Sigmoid colon (tissue), 7 donors: ENCODE results near the gene TMEM215. TPM values are rescaled to one million over a fixed set of nuclear protein-coding genes. Genes with fewer than 3 reads are reported as not detected.

Experiments
- DNase-seq: peaks from one replicate; pipeline ENCODE4 v3.0.0-alpha.2; 2019
- H3K27ac ChIP-seq, 4 donors: fragments of 200-600 bp; sonication (generic); one replicate each; pipeline ENCODE4 v1.5.1; 2016 to 2019; ENCODE audit warnings: mild to moderate bottlenecking in 1 of 4
- H3K27me3 ChIP-seq, 3 donors: fragments of 200-600 bp; sonication (generic); one replicate each; pipeline ENCODE4 v1.5.1; 2019; ENCODE audit warnings: mild to moderate bottlenecking in 1 of 3
- H3K36me3 ChIP-seq, 4 donors: fragments of 200-600 bp; sonication (generic); one replicate each; pipeline ENCODE4 v1.5.1; 2016 to 2019
- H3K4me1 ChIP-seq, 4 donors: fragments of 200-600 bp; sonication (generic); one replicate each; pipeline ENCODE4 v1.5.1; 2017 to 2019
- H3K4me3 ChIP-seq, 4 donors: fragments of 200-600 bp; sonication (generic); one replicate each; pipeline ENCODE4 v1.5.1; 2017 to 2019; ENCODE audit warnings: mild to moderate bottlenecking in 2 of 4, moderate library complexity in 1 of 4
- H3K9me3 ChIP-seq, 4 donors: fragments of 200-600 bp in 3 of 4; sonication (generic) in 3 of 4; one replicate each; pipeline versions ENCODE4 v1.5.1 to v1.6.1; 2013 to 2019
- CTCF ChIP-seq, 4 experiments: fragments of 450-650 bp in 3 of 4; fragments of 200-600 bp in 1 of 4; IDR thresholded peaks; one replicate each; pipeline ENCODE4 v1.5.1; 2016 to 2019; ENCODE audit warnings: antibody characterized with exemption in 4 of 4, mild to moderate bottlenecking in 3 of 4, moderate library complexity in 2 of 4
- EP300 ChIP-seq, 4 donors: sonication (generic); formaldehyde crosslinking; IDR thresholded peaks; one replicate each; pipeline ENCODE4 v1.6.1; 2017; ENCODE audit warnings: antibody characterized with exemption in 4 of 4
- POLR2A ChIP-seq, 2 donors: fragments of 450-650 bp; IDR thresholded peaks; one replicate each; pipeline ENCODE4 v1.6.1; 2016; ENCODE audit warnings: antibody characterized with exemption in 2 of 2, mild to moderate bottlenecking in 2 of 2, moderate library complexity in 2 of 2
- POLR2AphosphoS5 ChIP-seq, 4 donors: sonication (generic); formaldehyde crosslinking; IDR thresholded peaks; one replicate each; pipeline ENCODE4 v1.6.1; 2017; ENCODE audit warnings: antibody characterized with exemption in 4 of 4
- WGBS, 2 donors: extraction: QIAGEN DNeasy Blood & Tissue Kit; methylation state at CpG; one replicate each; pipeline ENCODE4 v1.1.7; 2013; 5-methylcytosine and 5-hydroxymethylcytosine counted together
- intact Hi-C: fragments of 100-400 bp; cut with DNase I; formaldehyde crosslinking; loops from one replicate; pipeline ENCODE4 v1.15.1; 2023
- polyA plus RNA-seq, 3 donors: library from polyadenylated mRNA; stranded (reverse); fragments of 200-250 nt; gene quantifications; one replicate each; pipeline ENCODE4 v1.2.3, GENCODE V29; 2013
- small RNA-seq, 3 donors: library from RNA; depleted of rRNA; stranded (forward); fragments of <200 nt; gene quantifications; one replicate each; pipeline ENCODE3, GENCODE V24; 2016
- total RNA-seq, 4 donors: library from RNA; depleted of rRNA; stranded (reverse); fragments of >200 nt; gene quantifications; one replicate each; pipeline ENCODE4 v1.1.0, GENCODE V29; 2016
- donor health status: healthy with polysubstance abuse.
- donor health status: Bipolar disorder and iron deficiency.
- donor health status: healthy.

TMEM215 gene
- total and polyA plus RNA-seq, 7 donors = not detected

GRCh38 chr9:32823551-32823950 lies 40.2 kb downstream of the TMEM215 start:
- TF ChIP-seq EP300 (IDR thresholded peaks at IDR 0.05) = no peak
- no peak for TF ChIP-seq CTCF (IDR thresholded peaks at IDR 0.05)
- TF ChIP-seq POLR2A (IDR thresholded peaks at IDR 0.05) = no peak
- no peak for TF ChIP-seq POLR2AphosphoS5 (IDR thresholded peaks at IDR 0.05)
- Histone ChIP-seq H3K9me3 (no peaks in the 10 kb centered on the region), H3K27ac (no peak overlapping the region), H3K4me3 (no peak overlapping the region), H3K4me1 (no peaks in the 10 kb centered on the region), H3K36me3 (no peaks in the 10 kb centered on the region), H3K27me3 (no peaks in the 10 kb centered on the region)
- intact Hi-C loops = no loop called here
- no peak for DNase-seq

DNA sequence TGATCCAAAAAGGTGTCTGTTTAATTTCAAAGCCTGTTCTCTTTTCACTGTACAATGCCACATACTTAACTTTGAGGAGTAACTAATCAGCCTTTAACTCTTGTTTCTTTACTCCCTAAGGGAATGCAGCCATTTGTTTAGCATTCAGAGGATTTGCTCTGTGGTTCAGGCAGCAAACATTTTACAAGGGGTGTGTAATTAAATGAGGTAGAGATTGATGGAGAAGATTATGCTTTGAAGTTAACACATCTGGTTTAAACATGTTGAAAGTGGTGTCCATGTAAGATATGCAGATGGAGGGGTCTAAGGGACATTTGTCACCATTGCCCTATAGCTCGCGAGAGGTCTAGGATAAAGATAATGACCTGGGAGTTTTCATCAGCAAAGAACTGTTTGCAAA lies 41.9 kb downstream of the TMEM215 start:
- no peaks in the 10 kb centered on the region for H3K36me3 ChIP-seq
- H3K4me3 ChIP-seq = no peak overlapping the region
- intact Hi-C loops = no loop called here
- H3K27me3 ChIP-seq = no peaks in the 10 kb centered on the region
- no peak for TF ChIP-seq EP300 (IDR thresholded peaks at IDR 0.05)
- TF ChIP-seq POLR2A (IDR thresholded peaks at IDR 0.05) = no peak
- no peak for TF ChIP-seq POLR2AphosphoS5 (IDR thresholded peaks at IDR 0.05)
- TF ChIP-seq CTCF (IDR thresholded peaks at IDR 0.05) = no peak
- WGBS, 2 donors = 40 to 46% methylated on average over 2 of the region's 2 CpGs
- no peaks in the 10 kb centered on the region for H3K4me1 ChIP-seq
- H3K27ac ChIP-seq = no peak overlapping the region
- no peaks in the 10 kb centered on the region for H3K9me3 ChIP-seq
- DNase-seq = no peak

GRCh38 chr9:32828861-32829260 lies 45.5 kb downstream of the TMEM215 start:
- no peak for DNase-seq
- Histone ChIP-seq H3K9me3 (no peaks in the 10 kb centered on the region), H3K36me3 (no peaks in the 10 kb centered on the region), H3K4me1 (no peaks in the 10 kb centered on the region), H3K27me3 (no peaks in the 10 kb centered on the region), H3K4me3 (no peak overlapping the region), H3K27ac (no peak overlapping the region)
- WGBS, 2 donors = 77 to 82% methylated on average over 5 of the region's 5 CpGs
- intact Hi-C loops = no loop called here
- TF ChIP-seq POLR2A (IDR thresholded peaks at IDR 0.05) = no peak

DNA sequence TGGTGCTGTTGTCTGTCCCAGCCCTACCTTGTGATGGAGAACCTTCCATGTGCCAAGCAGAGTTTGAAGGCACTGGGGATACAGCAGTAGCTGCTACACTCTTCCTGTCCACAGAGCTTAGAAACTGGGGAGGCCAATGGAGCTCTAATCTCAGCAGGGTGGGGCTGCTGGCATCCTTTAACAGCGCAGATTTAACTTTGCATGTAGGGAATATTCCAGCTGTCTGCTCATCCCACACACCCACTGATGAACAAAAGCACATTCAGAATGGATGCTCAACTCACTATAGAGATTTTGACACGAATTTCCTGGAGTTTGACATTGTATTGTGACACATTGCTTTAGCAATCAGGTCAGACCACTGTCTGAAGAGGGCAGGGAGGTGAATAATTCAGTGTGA lies 49.0 kb downstream of the TMEM215 start:
- TF ChIP-seq EP300 (IDR thresholded peaks at IDR 0.05) = no peak
- TF ChIP-seq POLR2AphosphoS5 (IDR thresholded peaks at IDR 0.05) = no peak
- TF ChIP-seq CTCF (IDR thresholded peaks at IDR 0.05) = no peak
- no peak for TF ChIP-seq POLR2A (IDR thresholded peaks at IDR 0.05)
- H3K27ac ChIP-seq = no peak overlapping the region
- no peaks in the 10 kb centered on the region for H3K27me3 ChIP-seq
- no peak for DNase-seq
- no peak overlapping the region for H3K4me3 ChIP-seq
- intact Hi-C loops = no loop called here
- no peaks in the 10 kb centered on the region for H3K4me1 ChIP-seq
- H3K36me3 ChIP-seq = no peaks in the 10 kb centered on the region
- 41 to 53% methylated on average over 2 of the region's 2 CpGs for WGBS, 2 donors
- H3K9me3 ChIP-seq = no peaks in the 10 kb centered on the region

Small RNA genes lying within 50 kb of the gene (small RNA-seq; reads per million reads assigned to genes)
- 0 reads per million in 3 donors for gene RF00019

Other genes starting within 250 kb of the TMEM215 start
- gene SMIM27, start 231.2 kb upstream of the TMEM215 start, total RNA-seq = 10 to 100 TPM in 1 of 4 donors, 1 to 10 TPM in 3; 1.8 to 10.5 (median 5.0) TPM
- 10 to 100 TPM in 2 of 3 donors, 1 to 10 TPM in 1; 6.6 to 20.4 (median 12.3) TPM for gene SMIM27, start 231.2 kb upstream of the TMEM215 start, polyA plus RNA-seq
- gene TOPORS, start 231.0 kb upstream of the TMEM215 start, total RNA-seq = 10 to 100 TPM; 23.5 to 27.5 (median 23.7) TPM
- 1 to 10 TPM; 7.7 to 9.0 (median 8.1) TPM for gene TOPORS, start 231.0 kb upstream of the TMEM215 start, polyA plus RNA-seq
- gene NDUFB6, start 210.4 kb upstream of the TMEM215 start, total RNA-seq = 10 to 100 TPM; 37.7 to 97.6 (median 57.0) TPM
- gene NDUFB6, start 210.4 kb upstream of the TMEM215 start, polyA plus RNA-seq = 10 to 100 TPM; 41.7 to 91.8 (median 66.1) TPM
- not detected for gene TAF1L, start 147.9 kb upstream of the TMEM215 start, total RNA-seq
- not detected for gene TAF1L, start 147.9 kb upstream of the TMEM215 start, polyA plus RNA-seq
- gene APTX, start 218.1 kb downstream of the TMEM215 start, total RNA-seq = 10 to 100 TPM; 11.4 to 27.1 (median 18.0) TPM
- gene APTX, start 218.1 kb downstream of the TMEM215 start, polyA plus RNA-seq = 10 to 100 TPM; 21.6 to 32.3 (median 24.7) TPM
- gene DNAJA1, start 241.7 kb downstream of the TMEM215 start, total RNA-seq = 100 to 1,000 TPM in 1 of 4 donors, 10 to 100 TPM in 3; 49.0 to 102 (median 76.6) TPM
- gene DNAJA1, start 241.7 kb downstream of the TMEM215 start, polyA plus RNA-seq = 10 to 100 TPM; 59.5 to 94.6 (median 71.1) TPM